ENCODE results near the gene FKBP1A.

Gene FKBP1A

GRCh38 chr20:1333462-1334369 lies 59.1 kb downstream of the FKBP1A start:
- DNase-seq (ENCODE audit: low spot score) = no peak
- TF ChIP-seq CTCF (IDR thresholded peaks at IDR 0.05) = no peak
- Histone ChIP-seq H3K4me3 (no peak overlapping the region), H3K27ac (no peak overlapping the region)

DNA sequence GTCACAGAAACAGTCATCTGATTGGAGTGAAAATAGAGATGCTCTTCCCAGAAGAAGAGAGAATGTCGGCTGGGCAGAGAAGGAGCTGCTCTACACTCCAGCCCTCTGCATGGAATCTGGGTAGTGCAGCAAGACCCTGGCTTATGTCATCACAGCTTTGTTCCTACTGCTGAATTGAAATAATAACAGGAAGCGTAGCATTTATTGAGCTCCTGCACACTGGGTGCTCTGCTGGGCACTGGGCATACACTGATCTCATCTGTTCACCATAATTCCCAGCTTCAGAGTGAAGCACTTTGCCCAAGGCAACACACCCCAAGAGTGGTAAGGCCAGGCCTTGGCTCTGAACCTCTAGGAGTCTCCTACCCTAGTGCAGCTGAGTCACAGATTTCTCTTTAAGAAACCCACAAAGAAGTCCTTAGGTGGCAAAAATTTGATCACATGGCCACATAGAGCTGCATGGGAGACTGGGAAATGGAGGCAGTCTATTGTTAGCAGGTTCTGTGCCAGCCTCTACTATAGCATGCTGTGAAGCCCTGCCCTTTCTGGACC lies 60.0 kb downstream of the FKBP1A start:
- no peak for TF ChIP-seq CTCF (IDR thresholded peaks at IDR 0.05)
- Histone ChIP-seq H3K27ac (no peak overlapping the region), H3K4me3 (no peak overlapping the region)
- DNase-seq (ENCODE audit: low spot score) = no peak

DNA sequence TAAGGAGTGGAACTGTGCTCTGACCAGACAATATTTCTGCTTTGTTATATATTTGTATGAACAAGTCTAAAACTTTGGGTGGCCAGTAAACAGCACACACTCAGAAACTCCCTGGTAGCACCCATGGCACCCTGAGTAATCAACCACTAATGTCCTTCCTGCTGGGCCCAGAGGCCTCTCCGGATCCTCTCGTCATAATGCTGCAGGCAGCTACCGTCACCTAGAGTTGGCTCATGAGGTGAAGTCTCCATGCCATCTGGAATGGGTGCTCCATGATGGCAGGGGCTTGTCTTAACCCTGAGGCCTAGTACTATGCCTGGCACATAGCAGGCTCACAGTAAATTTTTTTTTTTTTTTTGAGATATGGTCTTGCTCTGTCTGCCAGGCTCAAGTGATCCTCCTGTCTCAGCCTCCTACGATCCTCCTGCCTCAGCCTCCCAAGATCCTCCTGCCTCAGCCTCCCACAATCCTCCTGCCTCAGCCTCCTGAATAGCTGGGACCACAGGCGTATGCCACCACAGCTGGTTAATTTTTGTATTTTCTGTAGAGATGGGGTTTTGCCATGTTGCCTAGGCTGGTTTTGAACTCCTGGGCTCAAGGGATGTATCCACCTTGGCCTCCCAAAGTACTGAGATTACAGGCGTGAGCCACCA lies 60.9 kb downstream of the FKBP1A start:
- no peak for DNase-seq (ENCODE audit: low spot score)
- no peak overlapping the region for H3K27ac ChIP-seq
- H3K4me3 ChIP-seq = no peak overlapping the region
- no peak for TF ChIP-seq CTCF (IDR thresholded peaks at IDR 0.05)

- no peak overlapping the region for H3K4me3 ChIP-seq
- peak overlapping the region in 1 of 2 donors; percentile 74 for H3K27ac ChIP-seq
- no peak for TF ChIP-seq CTCF (IDR thresholded peaks at IDR 0.05)
- DNase-seq (ENCODE audit: low spot score) = peak; percentile 57
Observed at GRCh38 chr20:1331101-1331500, 61.8 kb downstream of the FKBP1A start.

GRCh38 chr20:1330075-1330830 lies 62.6 kb downstream of the FKBP1A start:
- Histone ChIP-seq H3K4me3 (no peak overlapping the region), H3K27ac (peak overlapping the region in 1 of 2 donors; percentile 74)
- DNase-seq (ENCODE audit: low spot score) = peak; percentile 78
- TF ChIP-seq CTCF (IDR thresholded peaks at IDR 0.05) = no peak

GRCh38 chr20:1328680-1329330 lies 64.0 kb downstream of the FKBP1A start, which contains the start of gene SDCBP2:
TSS of gene SDCBP2 (minus strand) at chr20:1329139. CDS start at chr20:1320416, 8,723 bp downstream.
- no peak for TF ChIP-seq CTCF (IDR thresholded peaks at IDR 0.05)
- peak; percentile 62 for DNase-seq (ENCODE audit: low spot score)
- no peak within 1 kb of the TSS for H3K4me3 ChIP-seq
- H3K27ac ChIP-seq = peak within 1 kb of the TSS; percentile 9 to 99

Measured in coronary artery (tissue), 2 donors.